Hematopoietic multipotent progenitor cell treated with erythropoietin and hydrocortisone succinate and interleukin-3 and kit ligand, for 17 days (in vitro differentiated cells): ENCODE results near the gene LDLRAD3.
"Not testable (repeated sequence)": the region's sequence is repeated elsewhere in the genome, so short reads cannot be mapped to it uniquely, and the experiment has no call there.

ENCODE experiments used
- DNase-seq: peaks from one replicate; pipeline ENCODE4 v3.0.0-alpha.2; 2015; ENCODE audit warnings: low spot score

The LDLRAD3 gene

GRCh38 chr11:36164506-36165250 lies 220.8 kb downstream of the LDLRAD3 start:
- no peak for DNase-seq

DNA sequence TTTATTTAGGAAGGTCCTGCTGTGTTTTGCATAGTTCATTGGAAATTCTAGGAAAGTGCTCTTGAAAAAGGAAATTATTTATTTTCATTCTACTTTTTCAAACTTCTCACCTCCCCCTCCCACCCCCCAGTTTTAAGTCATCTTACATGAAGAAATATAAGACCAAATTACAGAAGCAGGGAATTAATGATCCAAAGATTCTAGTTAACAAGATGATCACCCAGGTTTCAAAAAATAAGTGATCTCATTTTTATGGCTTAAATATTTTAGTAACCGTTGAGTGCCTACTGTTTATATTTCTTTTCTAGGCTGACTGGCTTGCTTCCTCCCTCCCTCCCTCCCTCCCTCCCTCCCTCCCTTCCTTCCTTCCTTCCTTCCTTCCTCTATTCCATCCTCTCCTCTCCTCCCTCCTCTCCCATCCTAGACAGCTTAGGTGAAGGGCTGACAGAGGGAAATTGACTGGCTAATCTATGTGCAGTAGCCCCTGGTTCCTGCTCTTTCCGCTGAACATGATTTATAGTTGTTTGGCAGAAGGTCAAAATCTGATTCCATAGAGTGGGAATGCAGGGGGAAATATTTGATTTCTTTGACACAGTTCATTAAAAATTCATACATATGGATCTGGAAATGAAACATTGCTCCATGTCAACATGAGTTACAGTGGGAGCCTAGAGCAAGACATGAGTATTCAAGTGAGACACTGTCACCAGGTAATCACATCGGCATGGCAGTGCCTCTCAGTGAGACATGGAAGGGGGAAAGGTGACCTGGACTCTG lies 221.9 kb downstream of the LDLRAD3 start:
- no peak for DNase-seq

DNA sequence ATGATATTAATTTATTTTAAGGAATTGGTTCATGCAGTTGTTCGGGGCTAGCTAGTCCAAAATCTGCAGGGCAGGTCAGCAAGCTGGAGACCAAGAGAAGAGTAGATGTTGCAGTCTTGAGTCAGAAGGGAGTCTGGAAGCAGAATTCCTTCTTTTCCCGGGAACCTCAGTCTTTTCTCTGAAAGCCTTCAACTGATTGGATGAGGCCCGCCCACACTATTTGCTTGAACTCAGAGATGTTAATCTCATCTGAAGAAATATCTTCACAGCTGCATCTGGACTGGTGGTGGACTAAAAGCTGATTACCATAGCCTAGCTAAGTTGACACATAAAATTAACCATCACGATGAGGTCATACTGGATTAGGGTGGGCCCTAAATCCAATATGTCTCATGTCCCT lies 223.2 kb downstream of the LDLRAD3 start:
- DNase-seq, result no peak

- DNase-seq, result no peak
Measured at GRCh38 chr11:36167729-36168128, 223.9 kb downstream of the LDLRAD3 start.

- DNase-seq, result no peak
Measured at GRCh38 chr11:36177836-36178235, 234.0 kb downstream of the LDLRAD3 start.

- no peak for DNase-seq
Measured at GRCh38 chr11:36186340-36187175, 242.7 kb downstream of the LDLRAD3 start.

DNA sequence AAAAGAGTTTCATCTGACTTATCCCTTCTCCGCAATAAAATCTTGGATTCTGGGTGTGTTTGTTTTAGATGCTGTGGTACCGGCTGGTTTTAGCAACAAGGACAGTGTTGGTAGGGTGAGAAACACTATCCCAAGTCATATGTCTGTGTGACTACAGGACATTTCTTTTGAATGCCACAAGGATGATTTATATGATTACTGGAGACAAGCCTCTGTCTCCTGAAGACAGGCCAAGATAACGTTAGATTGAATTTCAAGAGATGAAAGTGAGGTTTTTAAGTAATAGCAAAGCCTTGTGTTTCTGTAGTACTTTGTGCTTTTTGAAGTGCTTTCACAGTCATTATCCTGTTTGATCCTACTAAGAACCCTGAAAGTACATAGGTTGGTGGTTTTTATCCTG lies 243.8 kb downstream of the LDLRAD3 start:
- no peak for DNase-seq

DNA sequence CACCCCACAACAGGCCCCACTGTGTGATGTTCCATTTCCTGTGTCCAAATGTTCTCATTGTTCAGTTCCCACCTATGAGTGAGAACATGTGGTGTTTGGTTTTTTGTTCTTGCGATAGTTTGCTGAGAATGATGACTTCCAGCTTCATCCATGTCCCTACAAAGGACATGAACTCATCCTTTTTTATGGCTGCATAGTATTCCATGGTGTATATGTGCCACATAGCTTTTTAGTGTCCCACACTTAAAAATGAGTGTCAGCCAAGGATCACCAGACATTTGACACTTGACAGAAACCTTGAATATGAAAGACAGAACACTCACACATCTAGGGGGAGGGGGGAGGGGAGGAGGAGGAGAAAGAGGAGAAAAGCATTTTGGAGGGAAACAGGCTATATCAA lies 245.9 kb downstream of the LDLRAD3 start:
- not testable (repeated sequence) for DNase-seq

GRCh38 chr11:36191941-36192340 lies 248.1 kb downstream of the LDLRAD3 start:
- no peak for DNase-seq

- no peak for DNase-seq
Measured at GRCh38 chr11:36192425-36193289, 248.8 kb downstream of the LDLRAD3 start.

DNA sequence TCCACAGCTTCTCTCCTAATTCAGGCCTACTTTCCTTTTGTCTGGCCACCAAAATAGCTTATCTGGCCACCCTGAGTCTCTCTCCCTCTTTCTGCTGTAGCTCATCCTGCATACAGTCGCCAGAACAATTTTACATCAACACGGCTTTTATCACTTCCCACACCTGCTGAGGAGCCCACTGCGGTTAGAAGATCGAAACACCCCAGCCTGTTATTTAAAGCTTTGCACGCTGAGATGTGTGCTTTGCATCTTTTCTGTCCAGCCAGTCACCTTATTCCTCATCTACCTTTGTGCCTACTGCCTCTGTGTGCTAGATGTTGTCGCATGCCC lies 249.4 kb downstream of the LDLRAD3 start:
- DNase-seq, result no peak

DNA sequence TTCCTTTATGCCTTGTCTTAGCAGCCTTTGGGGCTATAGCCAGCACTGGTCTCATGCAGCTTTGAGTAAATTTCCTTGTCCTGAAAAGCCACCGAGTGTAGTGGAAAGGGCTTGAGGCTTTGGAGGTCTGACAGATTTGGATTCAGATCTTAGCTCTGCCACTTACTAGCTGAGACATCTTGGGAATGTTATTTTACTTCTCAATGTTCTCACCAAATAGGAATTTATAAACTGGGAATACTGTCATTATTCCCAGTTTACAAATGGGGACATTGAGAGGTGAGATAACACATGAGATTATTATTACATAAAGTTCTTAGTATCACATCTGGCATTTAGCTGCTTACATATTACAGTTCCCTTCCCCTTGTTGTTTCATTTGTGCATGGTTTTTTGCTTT lies 249.9 kb downstream of the LDLRAD3 start:
- no peak for DNase-seq

- DNase-seq, result no peak
Measured at GRCh38 chr11:36195496-36196354, 251.9 kb downstream of the LDLRAD3 start.

GRCh38 chr11:36196411-36196998 lies 252.6 kb downstream of the LDLRAD3 start:
- DNase-seq, result no peak

DNA sequence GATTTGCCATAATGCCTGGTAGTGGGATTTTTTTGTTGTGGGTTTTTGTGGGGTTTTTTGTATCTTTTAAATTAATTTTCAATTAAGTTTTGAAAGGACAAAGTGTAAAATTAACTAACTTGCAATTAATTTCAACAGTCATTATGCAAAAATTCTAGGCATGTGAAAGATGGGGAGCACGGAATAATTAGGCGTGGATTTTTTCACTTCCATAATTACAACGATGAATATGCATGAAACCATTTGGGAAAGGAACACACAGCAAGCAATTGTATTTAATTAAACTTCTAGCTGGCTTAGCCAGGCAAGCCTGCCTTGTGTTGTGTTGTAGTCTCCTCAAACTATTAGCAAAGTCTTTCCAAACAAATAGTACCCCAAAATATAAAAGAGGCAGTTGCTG lies 257.5 kb downstream of the LDLRAD3 start:
- no peak for DNase-seq

DNA sequence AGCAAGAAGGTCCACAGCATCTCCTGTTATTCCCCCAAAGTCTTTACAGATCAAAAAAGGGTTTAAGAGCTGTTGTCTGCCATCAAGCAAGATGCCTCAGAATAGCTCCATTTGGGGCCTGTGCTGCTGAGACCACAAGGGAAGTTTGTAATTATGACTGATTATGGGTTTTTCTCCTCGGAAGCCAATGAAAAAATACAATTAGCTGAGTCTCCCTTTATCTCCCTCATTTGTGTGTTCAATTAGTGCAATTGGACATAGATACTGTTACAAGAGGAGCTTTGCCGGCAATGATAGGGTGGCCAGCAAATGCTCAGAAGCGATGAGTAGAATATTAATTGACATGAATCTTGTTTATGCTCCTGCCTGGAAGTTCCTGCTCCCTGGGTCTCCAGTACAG lies 261.7 kb downstream of the LDLRAD3 start:
- DNase-seq, result no peak

GRCh38 chr11:36210529-36210928 lies 266.7 kb downstream of the LDLRAD3 start:
- no peak for DNase-seq

DNA sequence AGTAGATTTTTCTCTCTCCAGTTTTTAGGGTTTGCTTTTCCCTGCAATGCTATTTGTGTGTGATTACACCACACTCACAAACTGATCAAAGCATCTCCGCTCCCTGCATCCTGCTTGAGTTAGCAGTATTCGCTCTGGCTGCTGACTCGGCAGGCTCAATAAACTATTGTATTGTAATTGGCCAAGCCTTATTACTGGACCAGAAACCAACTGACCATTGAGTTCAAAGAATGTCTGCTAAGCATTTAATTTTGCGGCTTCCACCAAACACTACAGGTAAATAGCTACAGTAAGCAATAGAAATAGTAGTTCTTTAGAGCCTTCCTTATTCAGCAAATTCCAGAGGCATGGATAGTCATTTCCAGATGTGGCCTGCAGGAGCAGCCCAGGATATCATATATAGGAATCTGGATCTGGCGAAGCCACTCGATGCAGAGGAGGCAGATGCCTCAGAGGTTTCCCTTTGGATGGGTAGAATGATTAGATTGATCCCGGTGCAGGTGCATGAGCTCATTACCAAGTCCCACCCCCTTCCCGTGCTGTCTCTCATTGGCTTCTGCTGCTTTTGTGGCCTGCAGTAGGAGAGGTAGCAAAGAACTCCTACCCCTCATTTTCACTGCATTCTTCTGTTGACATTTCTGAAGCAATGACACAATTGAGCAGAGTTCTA lies 268.0 kb downstream of the LDLRAD3 start:
- DNase-seq, result no peak

GRCh38 chr11:36212564-36213392 lies 268.9 kb downstream of the LDLRAD3 start:
- DNase-seq, result no peak
